Nephron (organoid): ENCODE data around the gene KIFC3.
A peak's percentile ranks its signal among the peaks of the same experiment; 100 is the strongest.
"Not testable (repeated sequence)": the region's sequence is repeated elsewhere in the genome, so short reads cannot be mapped to it uniquely, and the experiment has no call there.

Experiments used
- H3K27ac Mint-ChIP-seq, 3 experiments: 2 replicates each; pipeline ENCODE4 v1.8.0; 2020; ENCODE audit warnings: mixed read lengths in 3 of 3, mild to moderate bottlenecking in 2 of 3, moderate library complexity in 1 of 3
- H3K27me3 Mint-ChIP-seq: 2 replicates; pipeline ENCODE4 v1.8.0; 2021; ENCODE audit warnings: low read depth, mild to moderate bottlenecking, moderate library complexity, mixed read lengths
- H3K36me3 Mint-ChIP-seq: 2 replicates; pipeline ENCODE4 v1.8.0; 2020; ENCODE audit warnings: low read depth, mixed read lengths
- H3K4me1 Mint-ChIP-seq: 2 replicates; pipeline ENCODE4 v1.8.0; 2020; ENCODE audit warnings: mixed read lengths
- H3K4me3 Mint-ChIP-seq, 3 experiments: 2 replicates each; pipeline ENCODE4 v1.8.0; 2020; ENCODE audit warnings: mild to moderate bottlenecking in 3 of 3, mixed read lengths in 3 of 3, moderate library complexity in 2 of 3
- H3K9me3 Mint-ChIP-seq: 2 replicates; pipeline ENCODE4 v1.8.0; 2020; ENCODE audit warnings: mixed read lengths
- CTCF ChIP-seq, 3 experiments: fragments of 200-600 bp; sonication (generic); IDR thresholded peaks; one replicate each; pipeline ENCODE4 v1.5.0; 2021; ENCODE audit warnings: antibody characterized with exemption in 3 of 3; ENCODE audit not compliant: unreplicated experiment in 3 of 3

The KIFC3 gene

DNA sequence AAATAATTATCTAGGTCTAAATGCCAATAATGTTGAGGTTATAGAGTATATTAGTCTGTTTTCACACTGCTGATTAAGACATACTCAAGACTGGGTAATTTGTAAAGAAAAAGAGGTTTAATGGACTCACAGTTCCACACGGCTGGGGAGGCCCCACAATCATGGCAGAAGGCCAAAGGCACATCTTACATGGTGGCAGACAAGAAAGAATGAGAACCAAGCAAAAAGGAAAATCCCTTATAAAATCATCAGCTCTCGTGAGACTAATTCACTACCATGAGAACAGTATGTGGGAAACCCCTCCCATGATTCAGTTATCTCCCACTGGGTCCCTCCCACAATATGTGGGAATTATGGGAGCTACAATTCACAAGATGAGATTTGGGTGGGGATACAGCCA, 69.6 kb downstream of the KIFC3 start:
- H3K27me3 Mint-ChIP-seq, result peaks cover 2% of the 10 kb centered on the region
- peaks cover 21% of the 10 kb centered on the region for H3K4me1 Mint-ChIP-seq
- H3K36me3 Mint-ChIP-seq, result no peaks in the 10 kb centered on the region
- peaks cover 5% of the 10 kb centered on the region for H3K9me3 Mint-ChIP-seq
- no peak for TF ChIP-seq CTCF (IDR thresholded peaks at IDR 0.05; ENCODE audit: unreplicated experiment in 3 of 3)
- H3K27ac Mint-ChIP-seq, result peak overlapping the region; percentile 52 to 99 (median 72)
- peak overlapping the region; percentile 67 to 82 (median 81) for H3K4me3 Mint-ChIP-seq

GRCh38 chr16:57732037-57732436, 70.3 kb downstream of the KIFC3 start:
- Mint-ChIP-seq H3K4me1 (peaks cover 14% of the 10 kb centered on the region), H3K27me3 (peaks cover 3% of the 10 kb centered on the region), H3K4me3 (no peak overlapping the region), H3K27ac (no peak overlapping the region), H3K36me3 (no peaks in the 10 kb centered on the region), H3K9me3 (peaks cover 5% of the 10 kb centered on the region)
- no peak for TF ChIP-seq CTCF (IDR thresholded peaks at IDR 0.05; ENCODE audit: unreplicated experiment in 3 of 3)

- Mint-ChIP-seq H3K27me3 (peaks cover 3% of the 10 kb centered on the region), H3K9me3 (peaks cover 5% of the 10 kb centered on the region), H3K27ac (no peak overlapping the region), H3K4me3 (no peak overlapping the region), H3K36me3 (no peaks in the 10 kb centered on the region), H3K4me1 (peaks cover 5% of the 10 kb centered on the region)
- TF ChIP-seq CTCF (IDR thresholded peaks at IDR 0.05; ENCODE audit: unreplicated experiment in 3 of 3), result no peak
Measured at GRCh38 chr16:57730771-57731730, 71.2 kb downstream of the KIFC3 start.

GRCh38 chr16:57729852-57730251, 72.4 kb downstream of the KIFC3 start:
- not testable (repeated sequence) for H3K4me3 Mint-ChIP-seq, H3K27ac Mint-ChIP-seq, H3K9me3 Mint-ChIP-seq, H3K36me3 Mint-ChIP-seq, H3K4me1 Mint-ChIP-seq, H3K27me3 Mint-ChIP-seq

DNA sequence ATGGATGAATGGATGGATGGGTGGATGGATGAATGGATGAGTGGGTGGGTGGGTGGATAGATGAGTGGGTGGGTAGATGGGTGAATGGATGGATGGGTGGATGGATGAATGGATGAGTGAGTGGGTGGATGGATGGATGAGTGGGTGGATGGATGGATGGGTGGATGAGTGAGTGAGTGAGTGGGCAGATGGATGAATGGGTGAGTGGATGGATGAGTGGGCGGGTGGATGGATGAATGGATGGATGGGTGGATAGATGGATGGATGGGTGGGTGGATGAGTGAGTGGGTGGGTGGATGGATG, 73.2 kb downstream of the KIFC3 start:
- Mint-ChIP-seq H3K4me3 (no peak overlapping the region), H3K4me1 (peaks cover 5% of the 10 kb centered on the region), H3K27me3 (peaks cover 3% of the 10 kb centered on the region), H3K36me3 (no peaks in the 10 kb centered on the region), H3K27ac (no peak overlapping the region), H3K9me3 (peaks cover 5% of the 10 kb centered on the region)
- TF ChIP-seq CTCF (IDR thresholded peaks at IDR 0.05; ENCODE audit: unreplicated experiment in 3 of 3), result no peak

GRCh38 chr16:57728336-57729181, 73.7 kb downstream of the KIFC3 start:
- peaks cover 5% of the 10 kb centered on the region for H3K9me3 Mint-ChIP-seq
- no peak overlapping the region for H3K4me3 Mint-ChIP-seq
- TF ChIP-seq CTCF (IDR thresholded peaks at IDR 0.05; ENCODE audit: unreplicated experiment in 3 of 3), result no peak
- no peaks in the 10 kb centered on the region for H3K36me3 Mint-ChIP-seq
- H3K27ac Mint-ChIP-seq, result no peak overlapping the region
- peaks cover 5% of the 10 kb centered on the region for H3K4me1 Mint-ChIP-seq
- peaks cover 3% of the 10 kb centered on the region for H3K27me3 Mint-ChIP-seq
